Liver (tissue), 3 donors: Measurements from ENCODE around the gene STKLD1.

ENCODE experiments used
- CTCF ChIP-seq: fragments of 150-350 bp; IDR thresholded peaks from 2 replicates; pipeline ENCODE4 v1.5.1; 2017; ENCODE audit warnings: improper control_type of control experiment, low read depth, low read length; ENCODE audit not compliant: missing input control
- HNF4A ChIP-seq, 2 donors: conservative IDR thresholded peaks; 2 replicates each; pipeline ENCODE4 v1.6.1; 2016; ENCODE audit warnings: antibody characterized with exemption in 2 of 2, mild to moderate bottlenecking in 2 of 2
- MAX ChIP-seq: IDR thresholded peaks from 2 replicates; pipeline ENCODE4 v1.6.1; 2016; ENCODE audit warnings: antibody characterized with exemption
- RAD21 ChIP-seq, 2 donors: IDR thresholded peaks; 2 replicates each; pipeline ENCODE4 v1.6.1; 2016; ENCODE audit warnings: antibody characterized with exemption in 2 of 2, mild to moderate bottlenecking in 2 of 2
- RXRA ChIP-seq, 2 donors: IDR thresholded peaks; 2 replicates each; pipeline ENCODE4 v1.6.1; 2017 to 2018; ENCODE audit warnings: antibody characterized with exemption in 2 of 2, mild to moderate bottlenecking in 1 of 2
- donor health status: healthy.
- donor health status: healthy.

GRCh38 chr9:133353548-133353947 is 22.6 kb upstream of the STKLD1 start:
- no peak for TF ChIP-seq MAX
- TF ChIP-seq RAD21 (IDR thresholded peaks at IDR 0.05): no peak
- no peak for TF ChIP-seq CTCF
- TF ChIP-seq HNF4A (conservative IDR thresholded peaks at IDR 0.05): no peak
- TF ChIP-seq RXRA (IDR thresholded peaks at IDR 0.05): no peak
